LNCAP (cell line): ENCODE data around the gene PPP5C.

Source experiments
- CTCF ChIP-seq: fragments of 450-650 bp; IDR thresholded peaks from 2 replicates; pipeline ENCODE4 v1.5.1; 2017; ENCODE audit warnings: mild to moderate bottlenecking

The PPP5C gene

GRCh38 chr19:46321653-46322052, 25.2 kb upstream of the PPP5C start:
- no peak for TF ChIP-seq CTCF

- no peak for TF ChIP-seq CTCF
Measured at GRCh38 chr19:46324277-46324676, 22.6 kb upstream of the PPP5C start.

GRCh38 chr19:46326608-46327007, 20.3 kb upstream of the PPP5C start:
- TF ChIP-seq CTCF, result no peak

- no peak for TF ChIP-seq CTCF
Measured at GRCh38 chr19:46328079-46328478, 18.8 kb upstream of the PPP5C start.

- TF ChIP-seq CTCF, result no peak
Measured at GRCh38 chr19:46330319-46330918, 16.5 kb upstream of the PPP5C start.

GRCh38 chr19:46337487-46337886, 9.4 kb upstream of the PPP5C start:
- no peak for TF ChIP-seq CTCF

- no peak for TF ChIP-seq CTCF
Measured at GRCh38 chr19:46339446-46339845, 7.4 kb upstream of the PPP5C start.

- TF ChIP-seq CTCF, result no peak
Measured at GRCh38 chr19:46340051-46340659, 6.7 kb upstream of the PPP5C start.
